Suprapubic skin (tissue), 4 donors: ENCODE results near the gene CA12. TPM values are rescaled to one million over a fixed set of nuclear protein-coding genes. Genes with fewer than 3 reads are reported as not detected.

Experiments used
- DNase-seq, 2 donors: peaks; one replicate each; pipeline ENCODE4 v3.0.0-alpha.2; 2019; ENCODE audit warnings: low spot score in 2 of 2
- H3K27ac ChIP-seq: fragments of 200-600 bp; sonication (generic); one replicate; pipeline ENCODE4 v1.5.1; 2019
- H3K27me3 ChIP-seq: fragments of 200-600 bp; sonication (generic); one replicate; pipeline ENCODE4 v1.5.1; 2019
- H3K36me3 ChIP-seq: fragments of 200-600 bp; sonication (generic); one replicate; pipeline ENCODE4 v1.5.1; 2019
- H3K4me1 ChIP-seq: fragments of 200-600 bp; sonication (generic); one replicate; pipeline ENCODE4 v1.5.1; 2019
- H3K4me3 ChIP-seq: fragments of 200-600 bp; sonication (generic); one replicate; pipeline ENCODE4 v1.5.1; 2019; ENCODE audit warnings: mild to moderate bottlenecking
- H3K9me3 ChIP-seq: fragments of 200-600 bp; sonication (generic); one replicate; pipeline ENCODE4 v1.5.1; 2019
- EP300 ChIP-seq: sonication (generic); formaldehyde crosslinking; IDR thresholded peaks from one replicate; pipeline ENCODE4 v1.6.1; 2017; ENCODE audit warnings: antibody characterized with exemption
- POLR2A ChIP-seq, 2 donors: fragments of 450-650 bp; IDR thresholded peaks; one replicate each; pipeline ENCODE4 v1.6.1; 2017; ENCODE audit warnings: antibody characterized with exemption in 2 of 2, mild to moderate bottlenecking in 2 of 2, moderate library complexity in 2 of 2
- POLR2AphosphoS5 ChIP-seq, 3 donors: sonication (generic); formaldehyde crosslinking; IDR thresholded peaks; one replicate each; pipeline ENCODE4 v1.6.1; 2017; ENCODE audit warnings: antibody characterized with exemption in 3 of 3
- WGBS: methylation state at CpG from one replicate; pipeline ENCODE4 v1.1.5; 2018; 5-methylcytosine and 5-hydroxymethylcytosine counted together
- total RNA-seq, 4 donors: library from RNA; depleted of rRNA; stranded (reverse); fragments of >200 nt; gene quantifications; one replicate each; pipeline ENCODE4 v1.1.0, GENCODE V29; 2016
- TF ChIP-seq, protein P1 (sequence below), 2 donors: fragments of 200-600 bp in 1 of 2; fragments of 450-650 bp in 1 of 2; sonication (generic) in 1 of 2; IDR thresholded peaks; one replicate each; pipeline ENCODE4 v1.5.1; 2016 to 2019; ENCODE audit warnings: antibody characterized with exemption in 2 of 2, mild to moderate bottlenecking in 1 of 2, moderate library complexity in 1 of 2

The CA12 gene
- total RNA-seq, 4 donors from 2014 or later, result 292 to 338 (median 317) TPM

DNA sequence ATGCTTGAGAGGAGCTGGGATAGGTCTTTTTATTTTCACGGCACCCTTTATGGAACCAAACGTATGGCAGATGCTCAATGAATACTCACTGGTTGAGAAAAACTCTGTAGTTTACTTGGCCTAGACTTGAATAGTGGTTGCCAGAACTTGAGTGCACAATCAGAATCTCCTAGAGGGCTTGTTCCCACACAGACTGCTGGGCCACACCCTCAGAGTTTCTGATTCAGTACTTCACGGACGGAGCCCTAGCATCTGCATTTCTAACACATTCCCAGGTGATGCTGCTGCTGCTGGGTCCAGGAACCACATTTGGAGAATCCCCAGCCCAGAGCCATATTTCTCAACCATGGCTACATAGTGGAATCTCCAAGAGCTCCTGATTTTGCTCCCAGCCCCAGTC lies 24.6 kb downstream of the CA12 start:
- DNase-seq, result no peak
- Histone ChIP-seq H3K27ac (peak overlapping the region; percentile 53), H3K9me3 (no peaks in the 10 kb centered on the region), H3K27me3 (no peaks in the 10 kb centered on the region), H3K4me1 (peaks cover 40% of the 10 kb centered on the region), H3K36me3 (no peaks in the 10 kb centered on the region), H3K4me3 (no peak overlapping the region)
- WGBS, result 41% methylated on average over 4 of the region's 4 CpGs
- TF ChIP-seq, protein P1, sequence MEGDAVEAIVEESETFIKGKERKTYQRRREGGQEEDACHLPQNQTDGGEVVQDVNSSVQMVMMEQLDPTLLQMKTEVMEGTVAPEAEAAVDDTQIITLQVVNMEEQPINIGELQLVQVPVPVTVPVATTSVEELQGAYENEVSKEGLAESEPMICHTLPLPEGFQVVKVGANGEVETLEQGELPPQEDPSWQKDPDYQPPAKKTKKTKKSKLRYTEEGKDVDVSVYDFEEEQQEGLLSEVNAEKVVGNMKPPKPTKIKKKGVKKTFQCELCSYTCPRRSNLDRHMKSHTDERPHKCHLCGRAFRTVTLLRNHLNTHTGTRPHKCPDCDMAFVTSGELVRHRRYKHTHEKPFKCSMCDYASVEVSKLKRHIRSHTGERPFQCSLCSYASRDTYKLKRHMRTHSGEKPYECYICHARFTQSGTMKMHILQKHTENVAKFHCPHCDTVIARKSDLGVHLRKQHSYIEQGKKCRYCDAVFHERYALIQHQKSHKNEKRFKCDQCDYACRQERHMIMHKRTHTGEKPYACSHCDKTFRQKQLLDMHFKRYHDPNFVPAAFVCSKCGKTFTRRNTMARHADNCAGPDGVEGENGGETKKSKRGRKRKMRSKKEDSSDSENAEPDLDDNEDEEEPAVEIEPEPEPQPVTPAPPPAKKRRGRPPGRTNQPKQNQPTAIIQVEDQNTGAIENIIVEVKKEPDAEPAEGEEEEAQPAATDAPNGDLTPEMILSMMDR (IDR thresholded peaks at IDR 0.05), result no peak
- TF ChIP-seq EP300 (no peak), POLR2AphosphoS5 (IDR thresholded peaks at IDR 0.05) (no peak), POLR2A (IDR thresholded peaks at IDR 0.05) (no peak)

DNA sequence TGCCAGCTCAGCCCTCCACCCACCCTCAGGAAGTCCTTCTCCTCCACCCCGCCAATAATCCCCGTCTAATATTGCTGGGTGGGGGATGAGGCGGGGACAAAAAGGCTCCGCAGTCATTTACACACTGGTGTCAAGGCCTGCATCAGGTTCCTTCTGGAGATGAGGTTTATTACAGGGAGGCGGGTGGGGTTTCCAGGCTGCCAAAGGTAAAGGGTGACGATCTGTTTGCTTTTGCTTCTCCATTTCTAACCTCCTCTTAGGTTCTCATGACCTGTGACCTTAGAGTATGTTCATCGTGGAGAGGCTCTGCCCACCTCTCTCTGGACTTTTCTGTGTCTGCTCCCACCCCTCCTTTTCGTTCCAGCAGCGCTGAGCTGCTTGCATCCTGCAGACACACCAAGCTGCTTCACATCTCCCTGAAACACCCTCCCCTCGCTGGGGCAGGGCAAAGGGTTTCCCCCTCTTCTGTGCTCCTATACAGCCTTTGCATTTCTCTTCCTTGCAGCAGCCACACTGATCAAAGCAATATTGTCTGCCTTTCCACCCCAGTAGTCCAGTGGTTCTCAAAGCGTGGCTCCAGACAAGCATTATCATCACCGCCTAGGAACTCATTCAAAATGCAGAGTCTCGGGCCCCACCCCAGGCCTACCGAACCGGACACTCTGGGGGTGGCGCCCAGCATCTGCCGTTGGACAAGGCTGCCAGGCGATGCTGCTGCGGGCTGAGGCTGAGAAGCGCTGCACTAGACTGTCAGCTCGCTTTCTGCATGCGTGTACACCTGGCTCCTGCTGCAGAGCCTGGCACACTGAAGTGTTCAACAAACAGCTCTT lies 26.6 kb downstream of the CA12 start:
- 67% methylated on average over 22 of the region's 22 CpGs for WGBS

DNA sequence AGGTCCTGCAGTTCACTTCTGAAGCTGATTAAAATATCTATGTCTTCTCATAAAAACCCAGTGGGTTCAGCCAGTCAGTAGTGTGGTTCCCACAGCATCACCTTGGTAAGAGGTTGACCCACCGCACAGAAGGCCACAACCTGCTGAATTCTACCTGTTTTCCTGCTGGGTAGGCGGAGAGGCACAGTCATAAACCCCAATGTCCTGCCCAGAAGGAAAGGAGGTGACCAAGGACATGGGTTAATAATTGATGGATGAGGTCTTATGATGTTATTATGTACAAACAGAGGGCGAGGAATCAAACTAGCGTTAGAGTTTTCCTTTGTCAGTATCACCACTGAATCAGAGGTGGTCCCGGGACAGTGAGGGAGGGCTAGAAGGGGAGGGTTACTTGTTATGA lies 27.8 kb downstream of the CA12 start:
- no peak overlapping the region for H3K4me3 ChIP-seq
- H3K4me1 ChIP-seq, result peaks cover 65% of the 10 kb centered on the region
- no peaks in the 10 kb centered on the region for H3K36me3 ChIP-seq
- no peak for TF ChIP-seq POLR2AphosphoS5 (IDR thresholded peaks at IDR 0.05)
- TF ChIP-seq POLR2A (IDR thresholded peaks at IDR 0.05), result no peak
- TF ChIP-seq, protein P1 (IDR thresholded peaks at IDR 0.05), result no peak
- no peak for TF ChIP-seq EP300
- DNase-seq, result no peak
- H3K27ac ChIP-seq, result no peak overlapping the region
- H3K27me3 ChIP-seq, result no peaks in the 10 kb centered on the region
- H3K9me3 ChIP-seq, result no peaks in the 10 kb centered on the region
- 88% methylated on average over 5 of the region's 5 CpGs for WGBS

More for the DNA sequence above, 26.6 kb downstream of the CA12 start:
- no peaks in the 10 kb centered on the region for H3K9me3 ChIP-seq
- no peaks in the 10 kb centered on the region for H3K36me3 ChIP-seq
- TF ChIP-seq POLR2AphosphoS5 (IDR thresholded peaks at IDR 0.05) (no peak), EP300 (no peak), POLR2A (IDR thresholded peaks at IDR 0.05) (no peak)
- TF ChIP-seq, protein P1 (IDR thresholded peaks at IDR 0.05), result no peak
- no peak overlapping the region for H3K4me3 ChIP-seq
- H3K4me1 ChIP-seq, result peaks cover 54% of the 10 kb centered on the region
- H3K27ac ChIP-seq, result peak overlapping the region; percentile 30
- no peak for DNase-seq
- no peaks in the 10 kb centered on the region for H3K27me3 ChIP-seq

DNA sequence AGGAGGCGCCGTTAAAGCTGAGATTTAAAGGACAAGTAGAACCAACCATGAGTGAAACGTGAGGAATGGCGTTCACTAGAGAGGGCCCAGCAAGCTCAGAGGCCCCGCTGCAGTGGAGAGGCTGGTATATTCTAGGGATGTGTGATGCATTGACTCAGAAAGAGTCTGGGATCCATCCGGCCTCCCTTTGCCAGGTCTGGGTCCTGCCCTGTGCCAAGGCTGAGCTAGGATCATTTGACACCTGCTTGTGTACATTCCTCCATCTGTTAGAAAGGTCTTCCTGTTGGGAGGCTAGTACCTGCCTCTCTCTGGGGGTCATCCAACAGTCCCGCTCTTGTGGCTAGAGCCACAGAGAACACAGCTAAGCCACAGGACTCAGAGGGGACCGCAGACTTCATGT lies 28.4 kb downstream of the CA12 start:
- no peaks in the 10 kb centered on the region for H3K9me3 ChIP-seq
- H3K27ac ChIP-seq, result no peak overlapping the region
- TF ChIP-seq, protein P1 (IDR thresholded peaks at IDR 0.05), result no peak
- TF ChIP-seq POLR2A (IDR thresholded peaks at IDR 0.05), result no peak
- TF ChIP-seq EP300, result no peak
- TF ChIP-seq POLR2AphosphoS5 (IDR thresholded peaks at IDR 0.05), result no peak
- H3K4me1 ChIP-seq, result peaks cover 71% of the 10 kb centered on the region
- H3K27me3 ChIP-seq, result no peaks in the 10 kb centered on the region
- no peaks in the 10 kb centered on the region for H3K36me3 ChIP-seq
- H3K4me3 ChIP-seq, result no peak overlapping the region
- no peak for DNase-seq
- WGBS, result 76% methylated on average over 8 of the region's 8 CpGs

DNA sequence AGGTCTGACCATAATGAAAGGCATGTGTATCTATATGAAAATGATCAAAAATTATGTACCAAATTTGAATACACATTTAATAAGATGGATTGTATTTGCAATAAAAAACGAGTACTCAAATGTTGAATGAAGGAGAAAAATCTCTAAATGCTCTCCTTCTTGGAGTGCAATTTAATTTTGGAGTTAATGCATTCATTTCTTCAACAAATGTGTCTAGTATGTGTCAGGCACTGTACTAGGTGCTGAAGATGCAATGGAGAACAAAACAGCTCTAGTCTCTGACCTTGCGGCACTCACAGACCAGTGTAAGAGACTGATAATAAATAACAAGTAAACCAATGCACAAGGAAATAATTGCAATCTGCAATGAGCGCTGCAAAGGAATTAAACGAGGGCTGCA lies 28.8 kb downstream of the CA12 start:
- no peak overlapping the region for H3K4me3 ChIP-seq
- no peaks in the 10 kb centered on the region for H3K9me3 ChIP-seq
- peaks cover 76% of the 10 kb centered on the region for H3K4me1 ChIP-seq
- 84% methylated on average over 4 of the region's 4 CpGs for WGBS
- TF ChIP-seq EP300, result no peak
- TF ChIP-seq, protein P1 (IDR thresholded peaks at IDR 0.05), result no peak
- TF ChIP-seq POLR2AphosphoS5 (IDR thresholded peaks at IDR 0.05), result no peak
- no peak for TF ChIP-seq POLR2A (IDR thresholded peaks at IDR 0.05)
- H3K27ac ChIP-seq, result peak overlapping the region; percentile 89
- no peak for DNase-seq
- H3K27me3 ChIP-seq, result no peaks in the 10 kb centered on the region
- H3K36me3 ChIP-seq, result no peaks in the 10 kb centered on the region
